Adipocyte (in vitro differentiated cells): ENCODE data around the gene ODF2.
A peak's percentile ranks its signal among the peaks of the same experiment; 100 is the strongest.
"Not testable (repeated sequence)": the region's sequence is repeated elsewhere in the genome, so short reads cannot be mapped to it uniquely, and the experiment has no call there.

ENCODE experiments used
- DNase-seq: peaks from one replicate; pipeline ENCODE4 v3.0.0-alpha.2; 2015; ENCODE audit warnings: low read depth
- H3K27me3 ChIP-seq: replicated peaks from 2 replicates; pipeline ENCODE4 v1.7.0; 2013; ENCODE audit warnings: mild to moderate bottlenecking, low read length, moderate library complexity; ENCODE audit not compliant: control insufficient read depth, insufficient read depth
- H3K36me3 ChIP-seq: 2 replicates; pipeline ENCODE4 v1.7.0; 2013; ENCODE audit warnings: low read length, mild to moderate bottlenecking, moderate library complexity; ENCODE audit not compliant: control insufficient read depth, insufficient read depth, severe bottlenecking
- H3K4me1 ChIP-seq: 2 replicates; pipeline ENCODE4 v1.7.0; 2013; ENCODE audit warnings: mild to moderate bottlenecking, low read length, moderate library complexity; ENCODE audit not compliant: control insufficient read depth, insufficient read depth
- H3K4me3 ChIP-seq: 2 replicates; pipeline ENCODE4 v1.7.0; 2013; ENCODE audit warnings: mild to moderate bottlenecking, low read length, moderate library complexity
- H3K9ac ChIP-seq: 2 replicates; pipeline ENCODE4 v1.7.0; 2013; ENCODE audit warnings: mild to moderate bottlenecking, low read length, moderate library complexity
- H3K9me3 ChIP-seq: 2 replicates; pipeline ENCODE4 v1.7.0; 2013; ENCODE audit warnings: mild to moderate bottlenecking, low read length, moderate library complexity; ENCODE audit not compliant: control insufficient read depth

ODF2 gene

GRCh38 chr9:128455849-128456612, at the start of gene ODF2:
ODF2 (plus strand) TSS chr9:128456006; CDS start chr9:128456092, 86 bp downstream.
- H3K9me3 ChIP-seq: no peaks in the 10 kb centered on the region
- peak within 1 kb of the TSS; percentile 80 for H3K4me3 ChIP-seq
- peaks cover 13% of the 10 kb centered on the region for H3K36me3 ChIP-seq
- no peaks in the 10 kb centered on the region for H3K27me3 ChIP-seq
- peak; percentile 99 for DNase-seq
- H3K4me1 ChIP-seq: peaks cover 4% of the 10 kb centered on the region
- H3K9ac ChIP-seq: peak within 1 kb of the TSS; percentile 86

GRCh38 chr9:128406848-128407391, 48.9 kb upstream of the ODF2 start:
- Histone ChIP-seq H3K9ac (no peak overlapping the region), H3K4me3 (no peak overlapping the region), H3K9me3 (no peaks in the 10 kb centered on the region), H3K36me3 (no peaks in the 10 kb centered on the region), H3K27me3 (no peaks in the 10 kb centered on the region), H3K4me1 (peaks cover 6% of the 10 kb centered on the region)
- DNase-seq: no peak

GRCh38 chr9:128408963-128409431, 46.8 kb upstream of the ODF2 start:
- Histone ChIP-seq H3K27me3 (no peaks in the 10 kb centered on the region), H3K4me1 (peaks cover 6% of the 10 kb centered on the region)

GRCh38 chr9:128409450-128409849, 46.4 kb upstream of the ODF2 start:
- no peak overlapping the region for H3K4me3 ChIP-seq
- H3K9ac ChIP-seq: no peak overlapping the region
- H3K36me3 ChIP-seq: no peaks in the 10 kb centered on the region
- peaks cover under 1% of the 10 kb centered on the region for H3K27me3 ChIP-seq
- no peaks in the 10 kb centered on the region for H3K9me3 ChIP-seq
- H3K4me1 ChIP-seq: peaks cover 6% of the 10 kb centered on the region
- no peak for DNase-seq

More at GRCh38 chr9:128408963-128409431, 46.8 kb upstream of the ODF2 start:
- no peak for DNase-seq
- no peaks in the 10 kb centered on the region for H3K9me3 ChIP-seq
- H3K4me3 ChIP-seq: no peak overlapping the region
- no peak overlapping the region for H3K9ac ChIP-seq
- H3K36me3 ChIP-seq: no peaks in the 10 kb centered on the region

GRCh38 chr9:128409978-128410377, 45.8 kb upstream of the ODF2 start:
- H3K36me3 ChIP-seq: no peaks in the 10 kb centered on the region
- H3K4me1 ChIP-seq: peaks cover 6% of the 10 kb centered on the region
- peaks cover 6% of the 10 kb centered on the region for H3K27me3 ChIP-seq
- DNase-seq: peak; percentile 34
- no peak overlapping the region for H3K4me3 ChIP-seq
- H3K9me3 ChIP-seq: no peaks in the 10 kb centered on the region
- H3K9ac ChIP-seq: no peak overlapping the region

GRCh38 chr9:128411364-128412119, 44.3 kb upstream of the ODF2 start:
- Histone ChIP-seq H3K4me1 (peaks cover 5% of the 10 kb centered on the region), H3K4me3 (no peak overlapping the region), H3K9ac (no peak overlapping the region), H3K27me3 (peaks cover 19% of the 10 kb centered on the region), H3K9me3 (no peaks in the 10 kb centered on the region), H3K36me3 (no peaks in the 10 kb centered on the region)
- DNase-seq: no peak

- Histone ChIP-seq H3K9me3 (no peaks in the 10 kb centered on the region), H3K36me3 (no peaks in the 10 kb centered on the region), H3K9ac (no peak overlapping the region), H3K4me3 (no peak overlapping the region), H3K27me3 (peaks cover 24% of the 10 kb centered on the region), H3K4me1 (no peaks in the 10 kb centered on the region)
- DNase-seq: peak; percentile 61
Observed at GRCh38 chr9:128412120-128412790, 43.6 kb upstream of the ODF2 start.

GRCh38 chr9:128413728-128414127, 42.1 kb upstream of the ODF2 start:
- not testable (repeated sequence) for H3K36me3 ChIP-seq, H3K4me1 ChIP-seq, H3K9ac ChIP-seq, H3K4me3 ChIP-seq, H3K9me3 ChIP-seq, DNase-seq
- H3K27me3 ChIP-seq: peaks cover 31% of the 10 kb centered on the region

GRCh38 chr9:128414461-128414860, 41.3 kb upstream of the ODF2 start:
- H3K9me3 ChIP-seq: no peaks in the 10 kb centered on the region
- H3K4me3 ChIP-seq: no peak overlapping the region
- peaks cover 31% of the 10 kb centered on the region for H3K27me3 ChIP-seq
- H3K36me3 ChIP-seq: no peaks in the 10 kb centered on the region
- H3K9ac ChIP-seq: no peak overlapping the region
- no peak for DNase-seq
- H3K4me1 ChIP-seq: peaks cover 6% of the 10 kb centered on the region

GRCh38 chr9:128415281-128415680, 40.5 kb upstream of the ODF2 start:
- H3K36me3 ChIP-seq: no peaks in the 10 kb centered on the region
- H3K27me3 ChIP-seq: peaks cover 31% of the 10 kb centered on the region
- DNase-seq: no peak
- H3K4me3 ChIP-seq: no peak overlapping the region
- H3K9ac ChIP-seq: no peak overlapping the region
- no peaks in the 10 kb centered on the region for H3K9me3 ChIP-seq
- peaks cover 6% of the 10 kb centered on the region for H3K4me1 ChIP-seq

- H3K4me1 ChIP-seq: peaks cover 6% of the 10 kb centered on the region
- peaks cover 31% of the 10 kb centered on the region for H3K27me3 ChIP-seq
- H3K4me3 ChIP-seq: no peak overlapping the region
- no peaks in the 10 kb centered on the region for H3K9me3 ChIP-seq
- no peak for DNase-seq
- H3K9ac ChIP-seq: no peak overlapping the region
- H3K36me3 ChIP-seq: no peaks in the 10 kb centered on the region
Observed at GRCh38 chr9:128416014-128416413, 39.8 kb upstream of the ODF2 start.
